Stomach (tissue), 4 donors: Measurements from ENCODE around the gene NR2C1.

Source experiments
- CTCF ChIP-seq, 7 experiments: fragments of 450-650 bp in 4 of 7; fragments of 200-600 bp in 3 of 7; sonication (generic) in 3 of 7; IDR thresholded peaks; one replicate each; pipeline ENCODE4 v1.5.1; 2016 to 2019; ENCODE audit warnings: antibody characterized with exemption in 7 of 7, control low read depth in 2 of 7, mild to moderate bottlenecking in 1 of 7
- EP300 ChIP-seq: sonication (generic); formaldehyde crosslinking; IDR thresholded peaks from one replicate; pipeline ENCODE4 v1.6.1; 2017; ENCODE audit warnings: antibody characterized with exemption
- POLR2A ChIP-seq, 4 donors: fragments of 450-650 bp; IDR thresholded peaks; one replicate each; pipeline ENCODE4 v1.6.1; 2016; ENCODE audit warnings: antibody characterized with exemption in 4 of 4, control low read depth in 2 of 4, mild to moderate bottlenecking in 1 of 4, moderate library complexity in 1 of 4
- POLR2AphosphoS5 ChIP-seq, 3 donors: sonication (generic); formaldehyde crosslinking; IDR thresholded peaks; one replicate each; pipeline ENCODE4 v1.6.1; 2016; ENCODE audit warnings: antibody characterized with exemption in 3 of 3

GRCh38 chr12:95117178-95117599, 43.8 kb upstream of the NR2C1 start:
- no peak for TF ChIP-seq POLR2A (IDR thresholded peaks at IDR 0.05)
- peak in 5 of 7 experiments; percentile 44 to 83 (median 75) for TF ChIP-seq CTCF (IDR thresholded peaks at IDR 0.05)
- no peak for TF ChIP-seq POLR2AphosphoS5 (IDR thresholded peaks at IDR 0.05)
- TF ChIP-seq EP300: no peak
